Measurements from ENCODE around the gene CARM1. TPM values are rescaled to one million over a fixed set of nuclear protein-coding genes. Genes with fewer than 3 reads are reported as not detected.
"Not testable (repeated sequence)": the region's sequence is repeated elsewhere in the genome, so short reads cannot be mapped to it uniquely, and the experiment has no call there.

CARM1 gene
- polyA plus RNA-seq, 1 experiment: 23.5 TPM

GRCh38 chr19:10836479-10837330 lies 34.6 kb upstream of the CARM1 start:
- ChIA-PET CTCF (interaction anchor here (0.6 to 3.3 kb wide), 10 partner anchors 8 to 119 kb away, joined by 3 to 38 read pairs (median 5); partner anchors contain the start of gene DNM2), POLR2A (interaction anchor here (0.6 to 2.0 kb wide), 13 partner anchors 16 to 596 kb away, joined by 3 to 27 read pairs (median 10); partner anchors contain the start of genes DNM2 and QTRT1)
- DNase-seq (ENCODE audit: low read depth, low spot score): no peak
- Histone ChIP-seq H3K9me3 (ENCODE audit: control insufficient read depth, insufficient read depth, low read length) (peaks cover 12% of the 10 kb centered on the region), H3K4me3 (ENCODE audit: low read depth, low read length) (peak overlapping the region; percentile 77), H3K27ac (ENCODE audit: low read depth, low read length) (peak overlapping the region; percentile 98), H3K27me3 (ENCODE audit: control insufficient read depth, insufficient read depth, low read length) (no peaks in the 10 kb centered on the region)
- TF ChIP-seq CTCF (IDR thresholded peaks at IDR 0.05; ENCODE audit: low read depth, low read length): no peak

- CTCF ChIA-PET: interaction anchor here (3.3 kb wide), 1 partner anchor 27 kb away, joined by 38 read pairs; no protein-coding TSS in a partner anchor
- H3K27me3 ChIP-seq (ENCODE audit: control insufficient read depth, insufficient read depth, low read length); H3K4me3 ChIP-seq (ENCODE audit: low read depth, low read length); DNase-seq (ENCODE audit: low read depth, low spot score); POLR2A ChIA-PET; H3K27ac ChIP-seq (ENCODE audit: low read depth, low read length): not testable (repeated sequence)
- H3K9me3 ChIP-seq (ENCODE audit: control insufficient read depth, insufficient read depth, low read length): peaks cover 12% of the 10 kb centered on the region
These were observed 33.7 kb upstream of the CARM1 start for GRCh38 chr19:10837649-10838048.

GRCh38 chr19:10838377-10838776 lies 33.0 kb upstream of the CARM1 start:
- CTCF ChIA-PET: interaction anchor here (0.6 kb wide), 1 partner anchor 104 kb away, joined by 3 read pairs; no protein-coding TSS in a partner anchor
- Histone ChIP-seq H3K9me3 (ENCODE audit: control insufficient read depth, insufficient read depth, low read length) (peaks cover 12% of the 10 kb centered on the region), H3K27me3 (ENCODE audit: control insufficient read depth, insufficient read depth, low read length) (no peaks in the 10 kb centered on the region), H3K4me3 (ENCODE audit: low read depth, low read length) (no peak overlapping the region), H3K27ac (ENCODE audit: low read depth, low read length) (no peak overlapping the region)
- TF ChIP-seq CTCF (IDR thresholded peaks at IDR 0.05; ENCODE audit: low read depth, low read length): no peak
- POLR2A ChIA-PET: no interaction called here
- no peak for DNase-seq (ENCODE audit: low read depth, low spot score)

- ChIA-PET CTCF (interaction anchor here (0.6 to 1.3 kb wide), 4 partner anchors 19 to 103 kb away, joined by 3 to 4 read pairs (median 4); no protein-coding TSS in a partner anchor), POLR2A (no interaction called here)
- H3K4me3 ChIP-seq (ENCODE audit: low read depth, low read length): no peak overlapping the region
- no peaks in the 10 kb centered on the region for H3K27me3 ChIP-seq (ENCODE audit: control insufficient read depth, insufficient read depth, low read length)
- no peak overlapping the region for H3K27ac ChIP-seq (ENCODE audit: low read depth, low read length)
- no peak for DNase-seq (ENCODE audit: low read depth, low spot score)
- TF ChIP-seq CTCF (IDR thresholded peaks at IDR 0.05; ENCODE audit: low read depth, low read length): no peak
- H3K9me3 ChIP-seq (ENCODE audit: control insufficient read depth, insufficient read depth, low read length): peaks cover 12% of the 10 kb centered on the region
These were observed 32.0 kb upstream of the CARM1 start for GRCh38 chr19:10839114-10840050.

- no peak for TF ChIP-seq CTCF (IDR thresholded peaks at IDR 0.05; ENCODE audit: low read depth, low read length)
- Histone ChIP-seq H3K27ac (ENCODE audit: low read depth, low read length) (no peak overlapping the region), H3K4me3 (ENCODE audit: low read depth, low read length) (no peak overlapping the region), H3K27me3 (ENCODE audit: control insufficient read depth, insufficient read depth, low read length) (peaks cover 4% of the 10 kb centered on the region), H3K9me3 (ENCODE audit: control insufficient read depth, insufficient read depth, low read length) (peaks cover 5% of the 10 kb centered on the region; the same call in 1 of the 2 replicates)
- ChIA-PET POLR2A (no interaction called here), CTCF (interaction anchor here (1.0 to 1.6 kb wide), 2 partner anchors 15 to 28 kb away, joined by 3 to 12 read pairs; no protein-coding TSS in a partner anchor)
- DNase-seq (ENCODE audit: low read depth, low spot score): no peak
These were observed 28.6 kb upstream of the CARM1 start for GRCh38 chr19:10842788-10843187.
